HG02852 (cell line): ENCODE results near the gene BMERB1.
"Not testable (repeated sequence)": the region's sequence is repeated elsewhere in the genome, so short reads cannot be mapped to it uniquely, and the experiment has no call there.

Experiments
- ATAC-seq: cut with Tn5 transposase; IDR thresholded peaks from one replicate; pipeline ENCODE4 v1.9.1; 2021; ENCODE audit warnings: mild to moderate bottlenecking, moderate library complexity; ENCODE audit not compliant: unreplicated experiment

The BMERB1 gene

DNA sequence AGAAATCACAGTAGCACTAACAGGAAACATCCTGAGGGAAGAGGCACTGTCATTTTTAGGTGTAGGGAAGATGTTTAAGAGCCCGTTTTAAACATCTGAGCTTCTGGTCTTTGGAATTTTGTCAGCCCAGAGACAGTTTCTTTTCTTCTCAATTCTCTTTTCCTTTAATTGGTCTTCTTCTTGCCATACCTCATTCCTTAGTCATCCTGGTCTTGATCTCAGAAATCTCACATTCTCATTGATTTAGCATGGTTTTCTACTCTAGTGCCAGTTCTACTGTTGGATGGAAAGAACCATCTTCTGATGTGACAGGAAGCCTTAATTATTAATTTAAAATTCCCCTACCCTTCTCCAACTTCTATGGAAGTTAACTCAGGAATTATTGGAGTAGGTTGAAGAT lies 25.4 kb downstream of the BMERB1 start:
- ATAC-seq: no peak

DNA sequence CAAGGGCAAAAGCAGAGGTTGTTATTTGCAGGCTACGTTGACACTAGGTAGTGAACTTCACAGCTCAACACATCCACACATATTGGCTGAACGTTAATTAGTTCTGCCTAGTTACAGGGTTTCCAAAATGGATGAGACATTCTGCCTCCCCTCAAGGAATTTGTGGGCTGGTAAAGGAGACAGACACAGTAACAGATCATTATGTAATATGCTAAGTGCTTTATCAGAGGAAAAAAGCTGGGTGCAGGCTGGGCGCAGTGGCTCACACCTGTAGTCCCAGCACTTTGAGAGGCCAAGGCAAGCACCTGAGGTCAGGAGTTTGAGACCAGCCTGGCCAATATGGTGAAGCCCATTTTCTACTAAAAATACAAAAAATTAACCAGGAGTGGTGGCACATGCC lies 26.2 kb downstream of the BMERB1 start:
- no peak for ATAC-seq

DNA sequence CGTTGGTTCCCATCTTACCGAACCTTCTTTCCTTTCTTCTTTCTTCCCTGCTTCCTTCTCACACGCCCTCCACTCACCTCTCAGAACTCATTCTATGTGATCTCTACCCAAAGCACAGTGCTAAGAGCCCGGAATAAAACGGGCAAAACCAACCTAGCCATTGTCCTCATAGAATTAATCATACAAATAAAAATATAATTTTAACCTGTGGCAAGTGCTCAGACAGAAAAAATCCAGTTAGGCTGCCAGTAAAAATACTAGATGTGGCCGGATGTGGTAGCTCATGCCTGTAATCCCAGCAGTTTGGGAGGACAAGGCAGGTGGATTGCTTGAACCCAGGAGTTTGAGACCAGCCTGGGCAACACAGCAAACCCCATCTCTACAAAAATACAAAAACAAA lies 27.0 kb downstream of the BMERB1 start:
- ATAC-seq: no peak

DNA sequence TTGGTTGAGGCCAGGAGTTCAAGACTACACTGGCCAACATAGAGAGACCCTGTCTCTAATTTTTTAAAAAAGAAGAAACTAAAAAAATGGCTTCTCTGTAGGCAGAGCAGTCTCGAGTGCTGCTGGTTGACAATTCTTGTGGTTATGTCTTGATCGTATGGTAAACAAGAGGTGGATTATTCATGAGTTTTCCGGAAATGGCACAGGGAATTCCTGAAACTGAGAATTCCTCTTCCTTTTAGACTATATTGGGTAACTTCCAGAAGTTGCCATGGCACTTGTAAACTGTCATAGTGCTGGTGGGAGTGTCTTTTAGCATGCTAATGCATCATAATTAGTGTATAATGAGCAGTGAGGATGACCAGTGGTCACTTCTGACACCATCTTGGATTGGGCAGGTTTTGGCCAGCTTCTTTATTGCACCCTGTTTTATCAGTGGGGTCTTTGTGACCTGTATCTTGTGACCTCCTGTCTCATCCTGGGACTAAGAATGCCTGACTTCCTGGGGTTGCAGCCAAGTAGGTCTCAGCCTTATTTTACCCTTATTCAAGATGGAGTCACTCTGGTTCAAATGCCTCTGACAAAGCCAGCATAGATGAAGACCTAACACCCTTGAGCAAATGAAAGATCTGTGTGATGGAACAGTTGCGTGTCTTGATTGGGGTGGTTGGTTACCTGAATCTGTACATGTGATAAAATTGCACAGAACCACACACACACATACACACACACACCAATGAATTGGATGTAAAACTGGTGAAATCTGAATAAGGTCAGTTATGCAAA lies 30.2 kb downstream of the BMERB1 start:
- ATAC-seq: no peak

DNA sequence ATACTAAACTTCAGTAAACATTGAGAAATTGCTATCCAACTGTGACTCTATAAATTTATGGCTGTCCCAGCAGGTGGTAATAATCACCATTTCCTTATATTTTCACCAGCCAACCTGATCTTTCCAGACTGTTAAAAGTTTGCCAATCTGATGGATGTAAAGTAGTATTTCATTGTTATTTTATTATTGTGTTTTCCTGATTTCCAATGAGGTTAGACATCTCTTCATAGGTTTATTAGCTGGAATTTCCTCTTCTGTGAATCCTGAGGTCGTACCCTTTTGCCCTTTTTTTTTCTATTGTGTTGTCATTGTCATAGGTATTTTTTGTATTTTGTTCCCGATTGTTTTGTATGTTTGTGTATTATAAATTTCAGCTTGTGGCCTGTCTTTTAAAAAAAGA lies 31.7 kb downstream of the BMERB1 start:
- no peak for ATAC-seq

DNA sequence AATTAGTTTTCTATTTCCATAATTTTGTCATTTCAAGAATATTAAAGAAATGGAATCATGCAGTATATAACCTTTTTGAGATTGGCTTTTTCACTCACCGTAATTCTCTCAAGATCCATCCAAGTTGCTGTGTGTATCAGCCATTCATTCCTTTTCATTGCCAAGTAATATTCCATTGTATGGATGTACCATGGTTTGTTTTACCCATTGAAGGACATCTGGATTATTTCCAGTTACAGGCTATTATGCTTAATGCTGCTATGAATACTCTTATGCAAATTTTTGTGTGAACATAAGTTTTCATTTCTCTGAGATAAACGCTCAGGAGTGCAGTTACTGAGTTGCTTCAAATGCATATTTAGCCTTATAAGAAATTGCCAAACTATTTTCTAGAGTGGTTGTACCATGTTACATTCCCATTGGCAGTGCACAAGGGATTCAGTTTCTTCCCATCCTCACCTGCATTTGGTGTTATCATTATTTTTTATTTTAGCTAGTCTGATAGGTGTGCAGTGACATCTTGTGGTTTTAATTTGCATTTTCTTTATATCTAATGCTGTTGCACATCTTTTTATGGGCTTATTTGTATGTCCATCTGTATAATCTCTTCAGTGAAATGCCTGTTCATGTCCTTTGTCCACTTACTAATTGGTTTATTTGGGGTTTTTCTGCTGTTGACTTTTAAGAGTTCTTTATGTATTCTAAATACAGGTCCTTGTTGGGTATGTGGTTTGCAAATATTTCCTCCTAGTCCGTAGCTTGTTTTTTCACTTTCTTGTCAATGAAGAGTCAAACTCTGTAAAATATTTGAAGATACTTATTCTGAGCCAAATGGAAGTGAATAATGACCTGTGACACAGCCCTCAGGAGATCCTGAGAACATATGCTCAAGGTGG lies 32.7 kb downstream of the BMERB1 start:
- no peak for ATAC-seq

DNA sequence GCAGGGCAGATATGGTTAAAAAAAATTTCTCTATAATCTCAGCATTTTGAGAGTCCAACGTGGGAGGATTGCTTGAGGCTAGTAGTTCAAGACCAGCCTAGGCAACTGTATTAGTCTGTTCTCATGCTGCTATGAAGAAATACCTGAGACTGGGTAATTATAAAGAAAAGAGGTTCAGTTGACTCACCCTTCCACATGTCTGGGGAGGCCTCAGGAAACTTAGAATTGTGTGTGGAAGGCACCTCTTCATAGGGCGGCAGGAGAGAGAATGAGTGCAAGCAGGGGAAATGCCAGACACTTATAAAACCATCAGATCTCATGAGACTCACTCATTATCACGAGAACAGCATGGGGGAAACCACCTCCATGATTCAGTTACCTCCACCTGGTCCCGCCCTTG lies 42.6 kb downstream of the BMERB1 start:
- not testable (repeated sequence) for ATAC-seq

DNA sequence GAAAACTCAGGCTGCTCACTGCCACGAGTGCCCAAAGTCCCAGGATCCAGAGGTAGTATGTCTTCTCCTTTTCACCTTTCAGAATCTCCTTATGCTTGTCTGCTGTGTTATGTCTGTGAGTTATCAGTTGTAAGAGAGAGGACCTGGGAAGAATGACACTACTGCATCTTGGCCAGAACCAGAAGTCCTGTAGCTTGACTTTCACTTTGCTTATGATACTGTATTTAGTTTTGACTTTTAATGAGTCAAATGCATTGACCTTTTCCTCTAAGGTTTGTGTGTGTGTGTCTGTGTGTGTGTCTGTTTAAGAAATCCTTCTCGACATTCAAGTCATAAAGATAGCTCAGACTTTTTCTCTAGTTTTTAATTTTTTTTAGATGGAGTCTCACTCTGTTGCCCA lies 43.4 kb downstream of the BMERB1 start:
- no peak for ATAC-seq

DNA sequence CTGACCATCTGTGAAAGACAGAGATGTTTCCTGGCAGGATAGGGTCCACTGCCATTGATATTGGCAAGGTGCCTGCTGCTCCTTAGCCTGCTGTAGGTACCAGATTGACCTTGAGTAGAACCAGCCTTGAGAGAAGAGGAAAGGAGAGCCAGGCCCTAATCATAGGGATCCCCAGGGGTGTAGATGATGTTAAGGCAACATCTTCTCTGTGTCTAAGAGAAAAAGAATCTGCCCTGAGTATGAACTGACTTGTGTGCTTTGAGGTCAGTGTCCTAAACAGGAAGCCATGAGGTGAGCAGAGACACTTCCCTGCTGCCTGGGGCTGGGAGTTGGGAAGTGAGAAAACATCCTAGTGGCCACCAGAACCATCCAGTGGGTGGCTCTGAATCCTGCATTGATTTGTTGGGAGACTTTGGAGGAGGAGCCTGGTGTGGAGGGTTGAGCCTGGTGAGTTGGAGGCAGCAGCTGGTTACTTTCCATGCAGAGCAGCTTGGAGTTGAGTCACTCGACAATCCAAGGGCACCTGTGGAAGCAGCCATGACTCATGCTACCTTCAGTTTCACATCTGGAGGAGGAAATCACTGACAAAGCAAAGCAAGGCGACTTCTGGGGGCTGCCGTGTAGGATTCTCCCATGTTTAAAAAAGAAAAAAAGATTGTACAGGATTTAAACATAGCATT lies 47.8 kb downstream of the BMERB1 start:
- no peak for ATAC-seq

DNA sequence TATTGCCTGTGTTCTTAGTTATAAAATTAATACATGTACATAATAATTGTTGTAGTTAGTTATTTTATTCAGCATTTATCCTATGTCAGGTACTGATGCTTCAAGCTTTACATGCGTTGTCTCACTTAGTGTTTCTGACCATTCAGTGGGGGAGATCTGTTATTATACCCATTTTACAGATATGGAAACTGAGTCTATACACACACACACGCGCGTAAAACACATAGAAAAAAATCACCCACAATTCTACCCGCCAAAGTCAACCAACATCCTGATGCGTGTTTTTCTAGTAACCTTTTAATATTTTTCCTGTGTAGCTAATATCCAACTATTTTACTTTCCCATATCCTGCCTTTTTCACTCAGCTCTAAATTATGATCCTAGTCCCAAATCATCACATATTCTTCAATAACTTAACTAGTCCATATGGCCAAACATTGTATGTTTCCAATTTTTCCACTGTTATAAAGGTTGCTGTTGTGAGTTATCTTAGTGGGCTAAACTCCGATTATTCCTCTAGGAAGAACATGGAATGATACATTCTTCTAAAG lies 48.4 kb downstream of the BMERB1 start:
- no peak for ATAC-seq

DNA sequence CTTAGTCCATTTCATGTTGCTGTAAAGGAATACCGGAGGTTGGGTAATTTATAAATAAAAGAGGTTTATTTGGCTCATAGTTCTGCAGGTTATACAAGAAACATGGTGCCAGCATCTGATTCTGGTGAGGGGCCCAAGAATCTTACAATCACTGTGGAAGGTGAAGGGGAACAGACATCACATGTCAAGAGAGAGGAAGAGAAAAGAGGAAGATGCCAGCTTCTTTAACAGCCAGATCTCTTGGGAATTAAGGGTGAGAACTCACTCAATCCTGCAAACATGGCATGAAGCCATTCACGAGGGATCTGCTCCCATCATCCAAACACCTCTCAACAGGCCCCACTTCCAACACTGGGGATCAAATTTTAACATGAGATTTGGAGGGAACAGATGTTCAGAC lies 49.5 kb downstream of the BMERB1 start:
- no peak for ATAC-seq

DNA sequence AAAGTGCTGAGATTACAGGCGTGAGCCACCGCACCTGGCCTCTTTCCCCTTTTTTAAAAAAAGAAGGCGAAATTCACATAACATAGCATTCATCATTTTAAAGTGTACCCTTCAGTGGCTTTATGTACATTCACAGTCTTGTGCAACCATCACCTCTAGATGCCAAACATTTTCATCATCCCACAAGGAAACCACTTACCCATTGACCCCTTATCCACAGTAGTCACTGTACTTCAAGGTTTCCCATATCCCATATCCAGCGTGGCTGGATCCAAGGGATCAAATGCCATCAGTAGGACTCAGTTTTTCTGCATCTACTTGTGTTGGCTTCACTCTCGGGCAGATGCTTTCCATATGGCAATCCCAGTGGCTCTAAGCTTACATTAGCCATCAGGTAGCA lies 50.3 kb downstream of the BMERB1 start:
- ATAC-seq: no peak

DNA sequence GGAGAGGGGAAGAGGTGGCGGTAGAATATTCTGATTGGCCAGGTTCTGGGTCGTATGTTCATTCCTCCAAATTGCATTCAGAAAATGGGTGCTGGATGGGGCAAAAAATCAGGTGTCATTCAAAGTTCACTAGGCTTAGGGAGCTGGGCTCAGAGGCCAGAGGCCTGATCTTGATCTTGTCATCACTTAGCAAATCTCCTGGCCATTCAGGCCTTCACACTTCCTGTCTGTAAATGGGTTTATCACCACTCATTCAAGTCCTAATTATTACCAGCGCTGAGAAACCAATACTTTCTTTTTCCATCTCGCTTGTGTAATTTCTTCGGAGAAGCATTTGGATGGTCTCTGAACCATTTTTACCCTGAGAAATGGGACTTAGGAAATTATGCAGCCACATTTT lies 50.8 kb downstream of the BMERB1 start:
- ATAC-seq: no peak

DNA sequence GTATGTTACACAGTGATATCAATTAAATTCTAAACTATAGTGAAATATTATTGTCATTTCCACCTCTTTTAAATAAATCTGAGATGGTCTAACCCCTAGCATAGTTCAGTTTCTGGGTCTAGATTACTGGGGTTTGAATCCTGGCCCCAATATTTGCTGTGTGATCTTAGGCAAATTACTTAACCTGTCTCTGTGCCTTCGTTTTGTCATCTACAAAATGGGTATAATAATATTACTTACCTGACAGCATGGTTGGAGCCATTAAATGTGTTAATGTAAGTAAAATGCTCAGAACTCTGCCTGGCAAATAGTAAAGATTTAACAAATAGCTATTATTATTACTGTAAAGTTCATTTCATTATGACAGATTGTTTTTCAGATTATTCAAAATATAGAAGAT lies 52.3 kb downstream of the BMERB1 start:
- ATAC-seq: no peak

DNA sequence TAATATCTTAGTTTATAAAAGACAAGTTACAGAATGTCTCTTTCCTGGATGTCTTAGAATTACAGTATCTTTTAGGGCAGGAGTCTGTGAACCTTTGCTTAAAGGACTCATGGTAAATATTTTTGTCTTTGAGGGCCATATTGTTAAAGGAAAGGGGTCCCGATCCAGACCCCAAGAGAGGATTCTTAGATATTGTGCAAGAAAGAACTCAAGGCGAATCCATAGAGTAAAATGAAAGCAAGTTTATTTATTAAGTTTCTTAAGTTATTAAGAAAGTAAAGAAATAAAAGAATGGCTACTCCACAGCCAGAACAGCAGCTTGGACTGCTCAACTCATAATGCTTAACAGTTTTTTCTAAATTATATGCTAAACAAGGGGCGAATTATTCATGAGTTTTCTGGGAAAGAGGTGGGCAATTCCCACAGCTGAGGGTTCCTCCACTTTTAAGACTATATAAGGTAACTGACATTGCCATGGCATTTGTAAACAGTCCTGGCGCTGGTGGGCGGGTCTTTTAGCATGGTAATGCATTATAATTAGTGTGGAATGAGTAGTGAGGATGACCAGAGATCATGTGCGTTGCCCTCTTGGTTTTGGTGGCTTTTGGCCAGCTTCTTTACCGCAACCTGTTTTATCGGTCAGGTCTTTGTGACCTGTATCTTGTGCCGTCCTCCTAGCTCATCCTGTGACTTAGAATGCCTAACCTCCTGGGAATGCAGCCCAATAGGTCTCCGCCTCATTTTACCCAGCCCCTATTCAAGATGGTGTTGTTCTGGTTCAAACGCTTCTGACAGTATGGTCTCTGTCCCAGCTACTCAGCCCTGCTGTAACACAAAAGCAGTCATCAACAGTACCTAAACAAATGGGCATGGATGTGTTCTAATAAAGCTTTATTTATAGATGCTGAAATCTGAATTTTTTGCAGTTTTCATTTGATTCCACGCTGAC lies 53.2 kb downstream of the BMERB1 start:
- ATAC-seq: no peak

DNA sequence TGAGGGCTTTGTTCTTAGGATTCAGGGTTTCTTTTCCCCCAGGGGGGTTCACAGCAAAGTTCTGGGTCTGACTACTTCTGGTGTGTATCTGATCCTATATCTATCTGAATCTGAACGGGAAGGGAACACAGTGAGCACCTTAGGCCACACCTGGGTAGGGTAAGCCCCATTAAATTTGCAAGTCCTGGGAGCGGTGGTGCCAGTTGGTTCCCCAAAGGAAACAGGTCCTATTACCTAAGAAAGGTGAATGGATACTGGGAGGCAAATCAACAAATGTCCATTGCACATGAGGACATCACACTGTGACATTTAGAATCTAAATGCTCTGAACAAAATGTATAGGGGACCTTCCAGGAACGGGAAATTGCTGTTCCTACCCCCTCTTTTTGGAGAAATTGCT lies 54.6 kb downstream of the BMERB1 start:
- ATAC-seq: no peak

DNA sequence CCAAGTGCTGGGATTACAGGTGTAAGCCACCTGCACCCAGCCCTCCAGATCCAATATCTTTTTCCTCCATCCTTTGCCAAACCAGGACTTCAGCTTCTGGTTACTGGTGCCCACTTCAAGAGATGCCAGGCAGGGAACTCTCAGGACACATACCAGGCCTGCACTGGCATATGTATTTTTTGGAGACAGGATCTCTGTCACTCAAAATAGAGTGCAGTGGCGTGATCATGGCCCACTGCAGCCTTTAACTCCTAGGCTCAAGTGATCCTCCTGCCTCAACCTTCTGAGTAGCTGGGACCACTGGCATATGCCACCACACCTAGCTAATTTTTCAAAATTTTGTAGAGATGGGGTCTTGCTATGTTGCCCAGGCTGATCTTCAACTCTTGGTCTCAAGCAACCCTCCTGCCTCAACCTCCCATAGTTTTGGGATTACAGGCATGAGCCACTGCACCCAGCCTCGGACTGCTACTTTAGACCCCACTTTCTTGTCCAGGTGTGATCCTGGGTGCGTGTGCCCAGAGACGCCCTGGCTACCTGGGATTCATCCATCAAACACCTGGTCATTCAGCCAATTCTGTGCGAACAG lies 55.8 kb downstream of the BMERB1 start:
- ATAC-seq: no peak

DNA sequence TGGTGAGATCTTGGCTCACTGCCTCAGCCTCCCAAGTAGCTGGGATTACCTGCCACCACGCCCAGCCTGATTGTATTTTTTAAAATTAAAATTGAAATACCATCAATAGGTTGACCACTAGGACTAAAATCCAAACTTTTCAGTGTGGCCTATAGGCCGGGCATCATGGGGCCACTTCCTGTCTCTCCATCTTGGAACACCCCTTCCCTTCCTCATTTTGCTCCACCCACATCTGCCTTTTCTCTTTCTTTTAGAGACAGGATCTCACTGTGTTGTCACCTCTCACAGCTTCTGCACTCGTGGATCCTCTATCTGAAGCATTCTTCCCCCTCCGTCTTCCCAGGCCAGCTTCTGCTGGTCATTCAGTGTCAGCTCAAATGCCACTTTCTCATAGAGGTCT lies 57.0 kb downstream of the BMERB1 start:
- ATAC-seq: no peak

DNA sequence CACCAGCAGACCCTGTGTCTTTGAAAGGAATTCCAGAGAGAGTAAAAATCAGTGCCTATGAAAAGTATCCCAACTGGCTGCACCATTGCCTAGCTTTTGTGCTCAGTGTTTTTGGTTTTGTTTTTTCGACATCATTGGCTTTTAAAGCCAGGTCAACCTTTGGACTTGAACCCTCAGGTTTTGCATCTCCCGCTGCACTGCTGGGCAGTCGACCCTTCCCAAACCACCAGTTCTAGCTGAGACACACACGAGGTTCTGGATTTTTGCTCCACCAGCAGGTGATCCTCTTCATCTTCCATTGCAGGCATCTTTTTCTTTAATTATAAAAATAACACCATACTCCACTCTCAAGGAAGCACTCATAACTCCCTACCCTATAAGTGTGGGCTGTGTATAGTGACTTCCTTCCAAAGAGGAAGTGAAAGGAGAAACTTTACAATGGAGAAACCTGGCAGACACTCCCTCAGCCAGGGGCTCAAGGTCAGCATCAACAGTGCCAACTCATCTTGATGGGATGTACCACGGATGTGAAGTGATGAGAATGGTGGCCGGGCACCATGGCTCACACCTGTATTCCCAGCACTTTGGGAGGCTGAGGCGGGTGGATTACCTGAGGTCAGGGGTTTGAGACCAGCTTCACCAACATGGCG lies 57.8 kb downstream of the BMERB1 start:
- ATAC-seq: no peak
